CD4-positive, alpha-beta T cell (primary cell): ENCODE results near the gene STING1. TPM values are rescaled to one million over a fixed set of nuclear protein-coding genes. Genes with fewer than 3 reads are reported as not detected.
"Not testable (repeated sequence)": the region's sequence is repeated elsewhere in the genome, so short reads cannot be mapped to it uniquely, and the experiment has no call there.

Source experiments
- ATAC-seq: fragments of 200-7000 bp; cut with Tn5 transposase; one replicate; pipeline ENCODE4 v1.10.0; 2022; ENCODE audit warnings: mild to moderate bottlenecking; ENCODE audit not compliant: poor library complexity
- CTCF ChIA-PET: fragments of 350-600 bp; sonication (Branson Sonifier 250); formaldehyde crosslinking; loops from one replicate; lab custom pipeline; 2021; ENCODE audit warnings: antibody characterized with exemption, inconsistent platforms; lab: Charles Lee
- POLR2A ChIA-PET: fragments of 350-600 bp; sonication (Branson Sonifier 250); formaldehyde crosslinking; loops from one replicate; lab custom pipeline; 2021; ENCODE audit warnings: antibody characterized with exemption, inconsistent platforms; lab: Charles Lee
- DNase-seq, 14 experiments: peaks; one replicate each; pipeline ENCODE4 v3.0.0-alpha.2; 2013 to 2020; ENCODE audit warnings: mixed read lengths in 2 of 14
- H3K27ac ChIP-seq, 2 donors: one replicate each; pipeline versions ENCODE4 v1.5.1 to v1.7.0; 2013; ENCODE audit warnings: low read length in 2 of 2, low read depth in 1 of 2, mild to moderate bottlenecking in 1 of 2
- H3K27me3 ChIP-seq, 2 experiments: 1 replicate in 1 of 2; 2 replicates in 1 of 2; pipeline versions ENCODE4 v1.6.1 to v1.7.0; 2013; ENCODE audit warnings: low read length in 2 of 2, control low read depth in 1 of 2, mild to moderate bottlenecking in 1 of 2, moderate library complexity in 1 of 2; ENCODE audit not compliant: insufficient read depth in 2 of 2, control insufficient read depth in 1 of 2
- H3K36me3 ChIP-seq: one replicate; pipeline ENCODE4 v1.6.1; 2013; ENCODE audit warnings: low read length, control low read depth; ENCODE audit not compliant: insufficient read depth
- H3K4me1 ChIP-seq: one replicate; pipeline ENCODE4 v1.6.1; 2013; ENCODE audit warnings: low read length, control low read depth; ENCODE audit not compliant: insufficient read depth
- H3K4me3 ChIP-seq: one replicate; pipeline ENCODE4 v1.5.1; 2013; ENCODE audit warnings: mild to moderate bottlenecking, low read length, moderate library complexity
- H3K9me3 ChIP-seq, 2 experiments: 1 replicate in 1 of 2; 2 replicates in 1 of 2; pipeline versions ENCODE4 v1.6.1 to v1.7.0; 2013; ENCODE audit warnings: low read length in 2 of 2, mild to moderate bottlenecking in 2 of 2, control low read depth in 1 of 2, moderate library complexity in 1 of 2; ENCODE audit not compliant: control insufficient read depth in 1 of 2, insufficient read depth in 1 of 2
- H3K27ac Mint-ChIP-seq: one replicate; pipeline ENCODE4 v1.8.0; 2020; ENCODE audit warnings: mixed read lengths
- H3K27me3 Mint-ChIP-seq: one replicate; pipeline ENCODE4 v1.8.0; 2021; ENCODE audit warnings: mixed read lengths
- H3K36me3 Mint-ChIP-seq: one replicate; pipeline ENCODE4 v1.8.0; 2021; ENCODE audit warnings: low read depth, mixed read lengths
- H3K4me1 Mint-ChIP-seq: one replicate; pipeline ENCODE4 v1.8.0; 2021; ENCODE audit warnings: low read depth, mixed read lengths
- H3K4me3 Mint-ChIP-seq: one replicate; pipeline ENCODE4 v1.8.0; 2020; ENCODE audit warnings: mild to moderate bottlenecking, mixed read lengths
- H3K9me3 Mint-ChIP-seq: one replicate; pipeline ENCODE4 v1.8.0; 2020; ENCODE audit warnings: mixed read lengths
- intact Hi-C, 2 experiments: fragments of 100-400 bp; cut with DNase I in 1 of 2; cut with micrococcal nuclease in 1 of 2; formaldehyde crosslinking; loops; one replicate each; pipeline versions ENCODE4 v1.15.1 to v1.9.0; 2023 to 2025; cut with DNase I, micrococcal nuclease
- total RNA-seq, 174 experiments: library from RNA in 2 of 174; stranded (reverse) in 2 of 174; gene quantifications; one replicate each; pipeline ENCODE4 v1.2.3 and lab custom pipeline; 2021 to 2026
- TF ChIP-seq, protein P1 (sequence below): fragments of 200-600 bp; IDR thresholded peaks from one replicate; pipeline ENCODE4 v1.8.0; 2022; ENCODE audit warnings: antibody characterized with exemption, mild to moderate bottlenecking

Gene STING1
- total RNA-seq, 2 experiments from 2014 or later, result 155 to 168 TPM

- H3K27ac Mint-ChIP-seq, H3K27me3 Mint-ChIP-seq, H3K36me3 ChIP-seq, POLR2A ChIA-PET, H3K36me3 Mint-ChIP-seq, DNase-seq, H3K9me3 ChIP-seq, H3K27ac ChIP-seq, H3K4me3 Mint-ChIP-seq, H3K4me1 ChIP-seq, H3K9me3 Mint-ChIP-seq, H3K4me1 Mint-ChIP-seq, ATAC-seq, intact Hi-C loops, CTCF ChIA-PET, H3K4me3 ChIP-seq, H3K27me3 ChIP-seq: not testable (repeated sequence)
Observed at GRCh38 chr5:139527090-139527470, 44.5 kb upstream of the STING1 start.

DNA sequence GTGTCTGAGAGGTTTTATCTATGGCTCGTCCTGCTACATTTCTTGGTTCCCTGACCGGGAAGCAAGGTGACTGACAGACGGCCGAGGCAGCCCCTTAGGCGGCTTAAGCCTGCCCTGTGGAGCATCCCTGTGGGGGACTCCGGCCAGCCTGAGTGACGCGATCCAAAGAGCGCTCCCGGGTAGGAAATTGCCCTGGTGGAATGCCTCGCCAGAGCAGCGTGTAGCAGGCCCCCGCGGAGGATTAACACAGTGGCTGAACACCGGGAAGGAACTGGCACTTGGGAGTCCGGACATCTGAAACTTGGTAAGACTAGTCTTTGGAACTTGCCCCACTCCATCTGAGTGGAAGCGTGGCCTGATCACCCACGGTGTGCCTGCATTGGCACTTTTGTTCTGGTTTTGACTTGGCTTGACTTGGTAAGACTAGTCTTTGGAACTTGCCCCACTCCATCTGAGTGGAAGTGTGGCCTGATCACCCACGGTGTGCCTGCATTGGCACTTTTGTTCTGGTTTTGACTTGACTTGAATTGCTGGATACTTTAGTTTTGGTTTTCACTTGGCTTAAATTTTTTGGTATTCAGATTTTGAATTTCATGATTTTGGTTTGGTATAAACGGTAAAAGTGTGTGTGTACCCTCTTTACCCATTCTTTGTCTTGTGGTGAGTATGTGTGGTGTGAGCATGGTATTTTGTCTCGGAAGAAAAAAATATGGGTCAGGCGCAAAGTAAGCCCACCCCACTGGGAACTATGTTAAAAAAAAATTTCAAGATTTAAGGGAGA lies 43.9 kb upstream of the STING1 start:
- POLR2A ChIA-PET, H3K9me3 Mint-ChIP-seq, ATAC-seq, intact Hi-C loops, DNase-seq, H3K9me3 ChIP-seq, H3K27me3 Mint-ChIP-seq, H3K4me1 ChIP-seq, H3K27me3 ChIP-seq, H3K4me1 Mint-ChIP-seq, H3K4me3 Mint-ChIP-seq, CTCF ChIA-PET, H3K36me3 Mint-ChIP-seq, H3K36me3 ChIP-seq, H3K27ac Mint-ChIP-seq, H3K4me3 ChIP-seq, H3K27ac ChIP-seq: not testable (repeated sequence)

DNA sequence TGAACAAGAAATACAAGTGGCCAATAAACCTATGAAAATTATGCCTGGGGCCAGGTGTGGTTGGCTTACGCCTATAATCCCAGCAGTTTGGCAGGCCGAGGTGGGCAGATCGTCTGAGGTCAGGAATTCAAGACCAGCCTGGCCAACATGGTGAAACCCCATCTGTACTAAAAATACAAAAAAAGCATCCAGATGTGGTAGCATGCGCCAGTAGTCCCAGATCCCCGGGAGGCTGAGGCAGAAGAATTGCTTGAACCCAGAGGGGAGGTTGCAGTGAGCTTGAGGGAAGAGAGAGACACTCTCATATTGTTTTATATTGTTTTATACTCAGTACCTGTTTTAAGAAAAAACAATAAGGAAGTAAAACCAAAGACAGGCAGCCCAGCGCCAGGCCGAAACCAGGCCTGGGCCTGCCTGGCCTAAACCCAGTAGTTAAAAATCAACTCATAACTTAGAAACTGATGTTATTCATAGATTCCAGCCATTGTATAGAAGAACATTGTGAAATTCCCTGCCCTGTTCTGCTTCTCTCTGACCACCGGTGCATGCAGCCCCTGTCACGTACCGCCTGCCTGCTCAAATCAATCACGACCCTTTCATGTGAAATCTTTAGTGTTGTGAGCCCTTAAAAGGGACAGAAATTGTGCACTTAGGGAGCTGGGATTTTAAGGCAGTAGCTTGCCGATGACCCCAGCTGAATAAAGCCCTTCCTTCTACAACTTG lies 43.2 kb upstream of the STING1 start:
- H3K27me3 Mint-ChIP-seq, H3K27ac ChIP-seq, H3K36me3 ChIP-seq, ATAC-seq, POLR2A ChIA-PET, H3K9me3 Mint-ChIP-seq, H3K36me3 Mint-ChIP-seq, H3K4me1 Mint-ChIP-seq, H3K9me3 ChIP-seq, intact Hi-C loops, H3K4me1 ChIP-seq, H3K4me3 ChIP-seq, H3K27ac Mint-ChIP-seq, DNase-seq, H3K4me3 Mint-ChIP-seq, H3K27me3 ChIP-seq, CTCF ChIA-PET: not testable (repeated sequence)

DNA sequence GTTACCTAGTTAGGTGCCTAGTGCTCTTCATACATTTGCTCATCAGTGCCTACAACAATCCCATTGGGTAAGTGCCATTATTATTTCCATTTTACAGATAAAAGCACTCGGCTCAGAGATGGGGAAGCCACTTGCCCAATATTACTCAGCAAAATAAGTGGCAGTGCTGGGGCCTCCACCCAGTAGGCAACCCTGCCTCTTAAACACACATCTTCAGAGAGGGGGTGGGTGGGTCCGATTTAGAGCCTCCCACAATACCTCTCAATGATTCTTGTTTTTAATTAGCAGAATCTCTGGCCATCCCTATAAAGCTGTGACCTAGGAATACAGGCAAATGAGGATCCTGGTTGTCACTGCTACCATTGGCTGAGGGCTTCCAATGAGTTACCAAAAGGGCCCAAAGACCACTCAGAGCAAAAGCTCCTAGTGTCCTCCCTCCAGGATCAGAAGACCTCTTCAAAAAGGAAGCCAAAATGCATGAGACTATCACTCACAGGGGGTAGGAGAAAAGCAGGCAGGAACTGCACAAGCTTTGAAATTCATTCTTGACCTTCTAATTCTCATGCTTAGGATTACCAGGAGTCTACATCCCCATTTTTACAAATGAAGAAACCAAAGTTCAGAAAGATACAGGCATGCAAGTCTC lies 42.5 kb upstream of the STING1 start:
- no peak overlapping the region for H3K27ac ChIP-seq
- ChIA-PET CTCF (no interaction called here), POLR2A (no interaction called here)
- H3K4me1 Mint-ChIP-seq, result no peaks in the 10 kb centered on the region
- H3K27me3 Mint-ChIP-seq, result no peaks in the 10 kb centered on the region
- intact Hi-C loops, result no loop called here
- no peak for ATAC-seq
- H3K36me3 ChIP-seq, result no peaks in the 10 kb centered on the region
- H3K4me1 ChIP-seq, result no peaks in the 10 kb centered on the region
- H3K27me3 ChIP-seq, result no peaks in the 10 kb centered on the region
- no peak for DNase-seq
- H3K4me3 ChIP-seq, result no peak overlapping the region
- no peaks in the 10 kb centered on the region for H3K9me3 Mint-ChIP-seq
- H3K4me3 Mint-ChIP-seq, result no peak overlapping the region
- no peak overlapping the region for H3K27ac Mint-ChIP-seq
- TF ChIP-seq, protein P1, sequence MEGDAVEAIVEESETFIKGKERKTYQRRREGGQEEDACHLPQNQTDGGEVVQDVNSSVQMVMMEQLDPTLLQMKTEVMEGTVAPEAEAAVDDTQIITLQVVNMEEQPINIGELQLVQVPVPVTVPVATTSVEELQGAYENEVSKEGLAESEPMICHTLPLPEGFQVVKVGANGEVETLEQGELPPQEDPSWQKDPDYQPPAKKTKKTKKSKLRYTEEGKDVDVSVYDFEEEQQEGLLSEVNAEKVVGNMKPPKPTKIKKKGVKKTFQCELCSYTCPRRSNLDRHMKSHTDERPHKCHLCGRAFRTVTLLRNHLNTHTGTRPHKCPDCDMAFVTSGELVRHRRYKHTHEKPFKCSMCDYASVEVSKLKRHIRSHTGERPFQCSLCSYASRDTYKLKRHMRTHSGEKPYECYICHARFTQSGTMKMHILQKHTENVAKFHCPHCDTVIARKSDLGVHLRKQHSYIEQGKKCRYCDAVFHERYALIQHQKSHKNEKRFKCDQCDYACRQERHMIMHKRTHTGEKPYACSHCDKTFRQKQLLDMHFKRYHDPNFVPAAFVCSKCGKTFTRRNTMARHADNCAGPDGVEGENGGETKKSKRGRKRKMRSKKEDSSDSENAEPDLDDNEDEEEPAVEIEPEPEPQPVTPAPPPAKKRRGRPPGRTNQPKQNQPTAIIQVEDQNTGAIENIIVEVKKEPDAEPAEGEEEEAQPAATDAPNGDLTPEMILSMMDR, result no peak
- H3K9me3 ChIP-seq, result no peaks in the 10 kb centered on the region
- no peaks in the 10 kb centered on the region for H3K36me3 Mint-ChIP-seq
